ENCODE data around the gene KPNB1. TPM values are rescaled to one million over a fixed set of nuclear protein-coding genes. Genes with fewer than 3 reads are reported as not detected.

KPNB1 gene
- total RNA-seq, 1 experiment from 2014 or later, result 742 TPM

DNA sequence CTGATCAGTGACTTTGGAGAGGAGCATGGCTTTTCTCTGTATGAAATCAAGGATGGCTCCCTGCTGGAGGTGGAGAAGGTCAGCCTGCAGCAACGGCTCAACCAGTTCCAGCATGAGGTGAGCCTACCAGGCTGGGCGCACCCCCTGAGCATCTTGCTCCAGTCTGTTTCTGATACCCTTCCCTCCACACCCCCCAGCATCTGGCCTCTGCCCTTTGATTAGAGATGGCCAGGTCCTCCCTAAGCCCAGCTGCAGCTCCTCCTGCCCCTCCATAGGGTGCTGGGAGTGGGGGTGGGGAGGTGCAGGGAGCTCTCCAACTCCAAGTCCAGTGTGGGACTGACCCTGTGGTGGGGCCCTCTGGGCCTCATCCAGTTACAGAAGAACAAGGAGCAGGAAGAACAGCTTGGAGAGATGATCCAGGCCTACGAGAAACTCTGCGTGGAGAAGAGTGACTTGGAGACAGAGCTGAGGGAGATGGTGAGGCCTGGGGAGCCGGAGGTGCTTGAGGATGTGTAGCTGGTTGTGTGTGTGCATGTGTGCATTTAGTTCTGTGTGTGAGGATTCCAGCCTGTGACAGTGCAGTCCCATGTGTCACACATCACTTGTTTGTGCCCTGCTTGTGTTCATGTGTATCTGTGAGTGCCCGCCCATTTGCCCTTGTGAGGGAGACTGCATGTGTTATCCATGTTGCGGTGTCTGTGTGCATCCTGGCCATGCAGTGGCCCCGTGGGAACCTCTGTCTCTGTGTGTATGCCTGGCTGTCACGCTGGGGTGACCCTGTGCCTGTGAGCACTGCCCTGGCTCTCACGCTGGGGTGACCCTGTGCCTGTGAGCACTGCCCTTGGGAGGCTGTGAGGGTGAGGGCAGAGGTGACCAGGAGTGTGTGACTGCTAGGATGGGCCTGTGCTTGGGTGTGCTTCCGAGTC lies 47.3 kb downstream of the KPNB1 start:
- H3K56ac ChIP-seq (ENCODE audit: insufficient read length, low read depth, low read length), result no peak overlapping the region
- H2BK15ac ChIP-seq (ENCODE audit: low read depth, low read length), result no peak overlapping the region
- no peak overlapping the region for H3T11ph ChIP-seq (ENCODE audit: low read length)
- H2BK120ac ChIP-seq (ENCODE audit: low read depth, low read length, poor library complexity, severe bottlenecking), result no peak overlapping the region
- DNase-seq, result peak; percentile 28
- no peak overlapping the region for H3K9ac ChIP-seq (ENCODE audit: extremely low read depth, insufficient read length, low read length)
- no peak overlapping the region for H3K4ac ChIP-seq (ENCODE audit: low read depth, low read length)
- H3K23ac ChIP-seq (ENCODE audit: insufficient read length, low read depth, low read length), result no peak overlapping the region
- Mint-ChIP-seq H3K27me3 (ENCODE audit: low read depth) (peaks cover 2% of the 10 kb centered on the region; the same call in 1 of the 2 replicates), H3K27ac (no peak overlapping the region), H3K9me3 (no peaks in the 10 kb centered on the region; a peak in 1 of 5 replicates), H3K4me1 (peaks cover 19 to 36% of the 10 kb centered on the region in 2 experiments), H3K36me3 (ENCODE audit: insufficient read depth in 1 of 3, low read depth in 3 of 3) (peaks cover 0 to 29% (median 13%) of the 10 kb centered on the region in 3 experiments; a peak in 6 of 7 replicates), H3K4me3 (peak overlapping the region in 1 of 2 experiments; percentile 44; a peak in 2 of 5 replicates)
- H4K91ac ChIP-seq (ENCODE audit: insufficient read length, low read depth, low read length), result no peak overlapping the region
- H3K27ac ChIP-seq (ENCODE audit: insufficient read length, low read depth, low read length), result no peak overlapping the region
- H4K5ac ChIP-seq (ENCODE audit: insufficient read length, low read depth, low read length), result no peak overlapping the region
- TF ChIP-seq, protein P1, sequence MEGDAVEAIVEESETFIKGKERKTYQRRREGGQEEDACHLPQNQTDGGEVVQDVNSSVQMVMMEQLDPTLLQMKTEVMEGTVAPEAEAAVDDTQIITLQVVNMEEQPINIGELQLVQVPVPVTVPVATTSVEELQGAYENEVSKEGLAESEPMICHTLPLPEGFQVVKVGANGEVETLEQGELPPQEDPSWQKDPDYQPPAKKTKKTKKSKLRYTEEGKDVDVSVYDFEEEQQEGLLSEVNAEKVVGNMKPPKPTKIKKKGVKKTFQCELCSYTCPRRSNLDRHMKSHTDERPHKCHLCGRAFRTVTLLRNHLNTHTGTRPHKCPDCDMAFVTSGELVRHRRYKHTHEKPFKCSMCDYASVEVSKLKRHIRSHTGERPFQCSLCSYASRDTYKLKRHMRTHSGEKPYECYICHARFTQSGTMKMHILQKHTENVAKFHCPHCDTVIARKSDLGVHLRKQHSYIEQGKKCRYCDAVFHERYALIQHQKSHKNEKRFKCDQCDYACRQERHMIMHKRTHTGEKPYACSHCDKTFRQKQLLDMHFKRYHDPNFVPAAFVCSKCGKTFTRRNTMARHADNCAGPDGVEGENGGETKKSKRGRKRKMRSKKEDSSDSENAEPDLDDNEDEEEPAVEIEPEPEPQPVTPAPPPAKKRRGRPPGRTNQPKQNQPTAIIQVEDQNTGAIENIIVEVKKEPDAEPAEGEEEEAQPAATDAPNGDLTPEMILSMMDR (conservative IDR thresholded peaks at IDR 0.05), result no peak
- no peaks in the 10 kb centered on the region for H3K9me3 ChIP-seq (ENCODE audit: control insufficient read depth, low read depth, low read length)
- H2BK12ac ChIP-seq (ENCODE audit: insufficient read length, low read depth, low read length), result no peak overlapping the region
- no peak overlapping the region for H2BK5ac ChIP-seq (ENCODE audit: insufficient read length, low read length)
- no peaks in the 10 kb centered on the region for H3K79me2 ChIP-seq (ENCODE audit: insufficient read depth, low read length)
- no peak overlapping the region for H2AK5ac ChIP-seq (ENCODE audit: insufficient read length, low read length)
- peaks cover 12% of the 10 kb centered on the region; the same call in 1 of the 2 replicates for H3K4me1 ChIP-seq (ENCODE audit: insufficient read depth, low read length)
- H4K8ac ChIP-seq (replicated peaks; ENCODE audit: insufficient read length, low read depth, low read length), result no peak overlapping the region
- WGBS (ENCODE audit: extremely low coverage, insufficient read length, low lambda C conversion rate), result no CpG with 5 or more reads among the region's 11 CpGs
- no peak overlapping the region for H2AFZ ChIP-seq (ENCODE audit: low read length)
- H3K79me1 ChIP-seq (ENCODE audit: insufficient read depth, low read depth, low read length, poor library complexity, severe bottlenecking), result no peaks in the 10 kb centered on the region
- H2BK20ac ChIP-seq (ENCODE audit: low read depth, low read length, poor library complexity, severe bottlenecking), result no peak overlapping the region
- no peak overlapping the region for H3K18ac ChIP-seq (ENCODE audit: insufficient read length, low read depth, low read length)
- no peaks in the 10 kb centered on the region for H3K27me3 ChIP-seq (ENCODE audit: insufficient read depth, low read length)
- no peak overlapping the region for H3K4me2 ChIP-seq (ENCODE audit: insufficient read depth, insufficient read length, low read length)
- no peak overlapping the region for H3K14ac ChIP-seq (ENCODE audit: insufficient read depth, low read length)
- H4K20me1 ChIP-seq (ENCODE audit: control insufficient read depth, insufficient read depth, insufficient read length), result no peaks in the 10 kb centered on the region
- peaks cover 14% of the 10 kb centered on the region for H3K23me2 ChIP-seq (ENCODE audit: insufficient read length, low read depth, low read length, poor library complexity, severe bottlenecking)
